ENCODE data around the gene OSBPL10. TPM values are rescaled to one million over a fixed set of nuclear protein-coding genes. Genes with fewer than 3 reads are reported as not detected.

The OSBPL10 gene
- total RNA-seq, 2 donors from 2014 or later: 23.8 to 33.6 TPM

GRCh38 chr3:31790193-31791089 is 190.6 kb downstream of the OSBPL10 start:
- WGBS, 2 experiments (ENCODE audit: insufficient coverage in 1 of 2, insufficient read length in 1 of 2): 96 to 100% methylated on average over 3 to 7 of the region's 7 CpGs
- no peaks in the 10 kb centered on the region for H3K4me1 Mint-ChIP-seq
- H3K4me3 ChIP-seq (ENCODE audit: low read length): no peak overlapping the region
- peaks cover 8% of the 10 kb centered on the region for H3K9me3 Mint-ChIP-seq
- DNase-seq: no peak
- H3K27me3 ChIP-seq (ENCODE audit: control insufficient read depth, insufficient read depth, low read length, poor library complexity, severe bottlenecking): no peaks in the 10 kb centered on the region
- H3K4me1 ChIP-seq (ENCODE audit: control insufficient read depth, insufficient read depth, low read length): no peaks in the 10 kb centered on the region
- peaks cover 9% of the 10 kb centered on the region for H3K36me3 Mint-ChIP-seq (ENCODE audit: low read depth)
- no peak overlapping the region for H3K9ac ChIP-seq (ENCODE audit: extremely low read depth, low read length, poor library complexity, severe bottlenecking)
- no peak overlapping the region for H3K27ac Mint-ChIP-seq
- TF ChIP-seq CTCF (conservative IDR thresholded peaks at IDR 0.05): no peak
- no peak overlapping the region for H3K4me3 Mint-ChIP-seq
- H3K36me3 ChIP-seq (ENCODE audit: control insufficient read depth, insufficient read depth, low read length): no peaks in the 10 kb centered on the region
- H3K9me3 ChIP-seq (ENCODE audit: control insufficient read depth, low read length): no peaks in the 10 kb centered on the region
- no peaks in the 10 kb centered on the region for H3K27me3 Mint-ChIP-seq (ENCODE audit: insufficient read depth)
- H3K27ac ChIP-seq (ENCODE audit: low read depth, low read length): no peak overlapping the region

- no peak overlapping the region for H3K27ac ChIP-seq (ENCODE audit: low read depth, low read length)
- Mint-ChIP-seq H3K27me3 (ENCODE audit: insufficient read depth) (no peaks in the 10 kb centered on the region), H3K9me3 (peaks cover under 1% of the 10 kb centered on the region), H3K27ac (no peak overlapping the region), H3K4me1 (no peaks in the 10 kb centered on the region), H3K36me3 (ENCODE audit: low read depth) (peaks cover 1% of the 10 kb centered on the region), H3K4me3 (no peak overlapping the region)
- H3K36me3 ChIP-seq (ENCODE audit: control insufficient read depth, insufficient read depth, low read length): no peaks in the 10 kb centered on the region
- no peaks in the 10 kb centered on the region for H3K27me3 ChIP-seq (ENCODE audit: control insufficient read depth, insufficient read depth, low read length, poor library complexity, severe bottlenecking)
- H3K9ac ChIP-seq (ENCODE audit: extremely low read depth, low read length, poor library complexity, severe bottlenecking): no peak overlapping the region
- TF ChIP-seq CTCF (conservative IDR thresholded peaks at IDR 0.05): no peak
- no peaks in the 10 kb centered on the region for H3K9me3 ChIP-seq (ENCODE audit: control insufficient read depth, low read length)
- no peak overlapping the region for H3K4me3 ChIP-seq (ENCODE audit: low read length)
- no peaks in the 10 kb centered on the region for H3K4me1 ChIP-seq (ENCODE audit: control insufficient read depth, insufficient read depth, low read length)
- DNase-seq: no peak
- WGBS, 2 experiments (ENCODE audit: insufficient coverage in 1 of 2, insufficient read length in 1 of 2): 83 to 84% methylated on average over 1 to 5 of the region's 5 CpGs
These were observed 191.6 kb downstream of the OSBPL10 start for GRCh38 chr3:31789429-31789828.

GRCh38 chr3:31785734-31786133 is 195.3 kb downstream of the OSBPL10 start:
- no peak overlapping the region for H3K9ac ChIP-seq (ENCODE audit: extremely low read depth, low read length, poor library complexity, severe bottlenecking)
- H3K27me3 ChIP-seq (ENCODE audit: control insufficient read depth, insufficient read depth, low read length, poor library complexity, severe bottlenecking): no peaks in the 10 kb centered on the region
- Mint-ChIP-seq H3K36me3 (ENCODE audit: low read depth) (no peaks in the 10 kb centered on the region), H3K4me3 (no peak overlapping the region), H3K9me3 (peaks cover 8% of the 10 kb centered on the region), H3K4me1 (no peaks in the 10 kb centered on the region), H3K27ac (no peak overlapping the region), H3K27me3 (ENCODE audit: insufficient read depth) (no peaks in the 10 kb centered on the region)
- WGBS, 2 experiments (ENCODE audit: insufficient coverage in 1 of 2, insufficient read length in 1 of 2): 91 to 100% methylated on average over 1 of the region's 1 CpG
- H3K27ac ChIP-seq (ENCODE audit: low read depth, low read length): no peak overlapping the region
- no peak for TF ChIP-seq CTCF (conservative IDR thresholded peaks at IDR 0.05)
- no peak overlapping the region for H3K4me3 ChIP-seq (ENCODE audit: low read length)
- no peaks in the 10 kb centered on the region for H3K36me3 ChIP-seq (ENCODE audit: control insufficient read depth, insufficient read depth, low read length)
- DNase-seq: no peak
- H3K4me1 ChIP-seq (ENCODE audit: control insufficient read depth, insufficient read depth, low read length): no peaks in the 10 kb centered on the region
- peaks cover 5% of the 10 kb centered on the region for H3K9me3 ChIP-seq (ENCODE audit: control insufficient read depth, low read length)
